LNCAP (cell line): ENCODE measurements around the gene PTPN5.

Experiments
- TF ChIP-seq, protein P1 (sequence below): fragments of 450-650 bp; IDR thresholded peaks from 2 replicates; pipeline ENCODE4 v1.5.1; 2017; ENCODE audit warnings: mild to moderate bottlenecking

Gene PTPN5

DNA sequence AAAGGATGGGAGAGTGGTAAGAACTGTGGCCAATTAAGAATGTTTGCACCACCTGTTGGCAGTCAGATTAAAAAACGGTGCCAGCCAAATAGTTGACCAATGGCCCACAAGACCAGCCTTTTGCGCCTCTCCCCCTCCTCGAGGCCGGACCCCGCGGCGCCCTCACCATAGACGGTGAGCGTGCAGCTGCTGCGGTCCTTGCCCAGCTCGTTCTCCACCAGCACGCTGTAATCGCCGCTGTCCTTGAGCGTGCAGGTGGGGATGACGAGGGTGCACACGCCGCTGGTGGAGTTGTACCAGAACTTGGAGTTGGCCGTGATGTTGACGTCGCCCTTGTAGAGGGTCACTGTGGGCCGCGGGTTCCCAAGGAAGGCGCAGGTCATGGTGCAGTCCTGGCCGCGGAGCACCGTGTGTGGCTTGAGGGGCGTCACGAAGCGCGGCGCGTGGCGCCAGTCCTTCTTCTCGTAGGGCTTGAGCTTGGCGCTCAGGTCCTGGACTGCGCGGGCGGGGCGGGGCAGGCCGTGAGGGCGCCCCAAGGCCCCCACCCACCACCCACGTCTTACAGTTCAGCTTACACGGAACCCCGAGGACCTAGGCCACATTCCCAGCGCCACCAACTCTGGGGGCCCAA lies 85.8 kb downstream of the PTPN5 start:
- TF ChIP-seq, protein P1, sequence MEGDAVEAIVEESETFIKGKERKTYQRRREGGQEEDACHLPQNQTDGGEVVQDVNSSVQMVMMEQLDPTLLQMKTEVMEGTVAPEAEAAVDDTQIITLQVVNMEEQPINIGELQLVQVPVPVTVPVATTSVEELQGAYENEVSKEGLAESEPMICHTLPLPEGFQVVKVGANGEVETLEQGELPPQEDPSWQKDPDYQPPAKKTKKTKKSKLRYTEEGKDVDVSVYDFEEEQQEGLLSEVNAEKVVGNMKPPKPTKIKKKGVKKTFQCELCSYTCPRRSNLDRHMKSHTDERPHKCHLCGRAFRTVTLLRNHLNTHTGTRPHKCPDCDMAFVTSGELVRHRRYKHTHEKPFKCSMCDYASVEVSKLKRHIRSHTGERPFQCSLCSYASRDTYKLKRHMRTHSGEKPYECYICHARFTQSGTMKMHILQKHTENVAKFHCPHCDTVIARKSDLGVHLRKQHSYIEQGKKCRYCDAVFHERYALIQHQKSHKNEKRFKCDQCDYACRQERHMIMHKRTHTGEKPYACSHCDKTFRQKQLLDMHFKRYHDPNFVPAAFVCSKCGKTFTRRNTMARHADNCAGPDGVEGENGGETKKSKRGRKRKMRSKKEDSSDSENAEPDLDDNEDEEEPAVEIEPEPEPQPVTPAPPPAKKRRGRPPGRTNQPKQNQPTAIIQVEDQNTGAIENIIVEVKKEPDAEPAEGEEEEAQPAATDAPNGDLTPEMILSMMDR: no peak

DNA sequence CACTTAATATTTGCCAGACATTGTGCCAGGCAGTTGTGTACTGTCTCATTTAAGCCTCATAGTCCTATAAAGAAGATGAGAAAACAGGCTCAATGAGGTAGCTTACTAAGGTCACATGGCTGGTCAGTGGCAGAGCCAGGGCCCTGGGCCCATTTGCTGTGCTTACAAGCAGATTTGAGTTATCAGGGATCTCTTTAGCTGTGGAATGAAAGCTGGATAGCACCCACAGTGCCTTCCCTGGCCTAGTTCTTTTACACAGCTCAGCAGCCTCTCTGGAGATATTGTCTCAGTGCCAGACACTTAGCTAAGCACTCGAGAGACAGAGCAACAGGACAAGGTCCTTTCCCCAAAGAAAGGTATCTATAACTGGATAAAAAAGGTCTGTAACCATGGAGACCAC lies 86.9 kb downstream of the PTPN5 start:
- TF ChIP-seq, protein P1: no peak

GRCh38 chr11:18704045-18704645 lies 87.5 kb downstream of the PTPN5 start:
- TF ChIP-seq, protein P1: no peak

DNA sequence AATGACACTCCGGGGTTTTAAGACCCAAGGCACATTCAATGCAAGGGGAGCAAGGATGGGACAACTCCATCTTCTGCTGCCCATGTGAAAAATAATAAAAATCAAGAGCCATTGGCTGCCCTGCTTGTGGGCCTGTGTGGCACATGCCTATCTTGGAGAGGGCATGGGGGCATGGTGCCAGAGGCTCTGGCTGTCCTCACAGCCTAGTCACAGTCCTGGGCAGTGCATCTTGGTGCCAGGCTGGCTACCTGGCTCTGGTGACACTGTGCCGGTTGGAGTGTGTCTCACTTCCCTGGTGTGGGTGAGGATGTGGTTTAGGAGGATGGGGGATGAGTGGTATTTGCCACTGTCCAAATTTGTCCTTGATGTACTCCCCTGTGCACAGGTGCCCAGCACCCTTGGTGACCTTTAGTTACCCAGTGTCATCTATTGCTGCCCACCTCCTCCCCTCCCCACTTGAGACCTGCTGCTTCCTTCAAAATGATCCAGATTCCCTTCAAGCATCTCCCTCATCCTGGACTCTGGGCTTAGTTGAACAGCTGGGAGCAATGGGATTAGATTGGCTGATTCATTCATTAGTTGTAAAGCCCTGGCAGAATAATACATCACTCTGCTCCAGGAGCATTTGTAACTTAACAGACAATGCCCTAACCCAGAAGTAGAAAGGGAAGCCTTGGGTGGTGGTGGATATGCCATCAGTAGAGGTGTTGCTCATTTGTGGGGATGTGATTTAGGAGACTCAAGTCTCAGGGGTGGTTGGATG lies 88.4 kb downstream of the PTPN5 start:
- TF ChIP-seq, protein P1: no peak

DNA sequence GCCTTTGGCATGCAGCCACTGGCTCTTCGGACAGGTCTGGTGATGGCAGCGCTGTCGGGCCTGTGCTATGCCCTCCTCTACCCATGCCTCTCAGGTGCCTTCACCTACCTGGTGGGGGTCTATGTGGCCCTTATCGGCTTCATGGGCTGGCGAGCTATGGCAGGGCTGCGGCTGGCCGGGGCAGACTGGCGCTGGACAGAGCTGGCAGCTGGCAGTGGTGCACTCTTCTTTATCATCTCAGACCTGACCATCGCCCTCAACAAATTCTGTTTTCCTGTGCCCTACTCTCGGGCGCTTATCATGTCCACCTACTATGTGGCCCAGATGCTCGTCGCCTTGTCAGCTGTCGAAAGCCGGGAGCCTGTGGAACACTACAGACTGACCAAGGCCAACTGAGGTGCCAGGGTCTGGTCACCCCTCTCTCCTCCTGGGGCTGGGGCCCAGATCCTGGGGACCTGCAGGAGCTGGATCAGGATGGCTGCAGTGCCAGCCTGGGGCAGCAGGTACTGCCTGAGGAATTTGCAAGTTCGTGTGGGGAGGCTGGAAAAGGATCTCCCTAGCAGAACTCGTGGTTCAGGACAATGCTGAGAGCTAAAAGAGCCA lies 89.9 kb downstream of the PTPN5 start:
- TF ChIP-seq, protein P1: no peak

- TF ChIP-seq, protein P1: no peak
These were observed 90.7 kb downstream of the PTPN5 start for GRCh38 chr11:18700872-18701271.

DNA sequence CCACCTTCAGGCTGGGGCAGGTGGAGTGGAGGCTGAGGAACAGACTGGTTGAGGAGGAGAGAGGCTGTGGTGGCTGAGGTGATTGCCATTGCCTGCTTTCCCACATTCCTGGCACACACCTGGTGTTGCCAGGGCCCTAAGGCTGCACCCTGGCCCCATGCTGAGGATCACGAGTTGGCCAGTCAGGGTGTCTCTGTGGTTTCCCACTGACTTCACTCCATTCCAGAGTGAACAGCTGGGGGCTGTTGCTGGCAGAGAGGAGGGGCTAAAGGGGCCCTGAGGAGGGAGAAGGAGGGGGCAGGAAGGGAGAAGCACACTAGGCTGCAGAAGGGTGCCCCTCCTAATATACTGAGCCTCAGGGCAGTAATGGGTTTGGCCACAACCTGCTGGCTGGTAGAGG lies 91.2 kb downstream of the PTPN5 start:
- TF ChIP-seq, protein P1: no peak
